ENCODE data around the gene STARD3. TPM values are rescaled to one million over a fixed set of nuclear protein-coding genes. Genes with fewer than 3 reads are reported as not detected.

The STARD3 gene
- total and polyA plus RNA-seq, 2 of the 13 experiments (the other 11 are each of a cell fraction or from before 2014, with no cell fraction given), result 34.6 to 100 TPM

- peak; percentile 26; the same call in 1 of the 2 replicates for TF ChIP-seq ZNF503 (CRISPR knock-in tag; IDR thresholded peaks at IDR 0.05)
- TF ChIP-seq CHD4 (IDR thresholded peaks at IDR 0.05; ENCODE audit: borderline replicate concordance, low read length), result peak; percentile 98; the same call in 1 of the 2 replicates
- 0 out of 2 replicates have a peak, but pooled peaks have one; percentile 33 for TF ChIP-seq SMAD1 (CRISPR knock-in tag; IDR thresholded peaks at IDR 0.05; ENCODE audit: borderline replicate concordance, low read depth)
- TF ChIP-seq UBTF (CRISPR knock-in tag; IDR thresholded peaks at IDR 0.05), result peak; percentile 77
- peak; percentile 93 for TF ChIP-seq THAP11 (CRISPR knock-in tag; IDR thresholded peaks at IDR 0.05)
- TF ChIP-seq ATM (IDR thresholded peaks at IDR 0.05; ENCODE audit: borderline replicate concordance), result no peak
- TF ChIP-seq GATAD2A (CRISPR knock-in tag; IDR thresholded peaks at IDR 0.05), result no peak; the same call in 1 of the 2 replicates
- no peak; the same call in 1 of the 2 replicates for TF ChIP-seq ZBTB7B (CRISPR knock-in tag; IDR thresholded peaks at IDR 0.05)
- TF ChIP-seq PHF8 (CRISPR knock-in tag; IDR thresholded peaks at IDR 0.05), result peak; percentile 71
- no peak for TF ChIP-seq ZNF564 (CRISPR knock-in tag; IDR thresholded peaks at IDR 0.05)
- no peak for TF ChIP-seq SNAPC5 (CRISPR knock-in tag; IDR thresholded peaks at IDR 0.05; ENCODE audit: borderline replicate concordance)
- TF ChIP-seq ZNF703 (CRISPR knock-in tag; IDR thresholded peaks at IDR 0.05; ENCODE audit: borderline replicate concordance), result no peak; the same call in 1 of the 2 replicates
- peak; percentile 9; the same call in 1 of the 2 replicates for TF ChIP-seq MIER2 (CRISPR knock-in tag; IDR thresholded peaks at IDR 0.05)
- TF ChIP-seq ZFP1 (CRISPR knock-in tag; IDR thresholded peaks at IDR 0.05), result no peak; the same call in 1 of the 2 replicates
- no peak for TF ChIP-seq ZFP62 (CRISPR knock-in tag; IDR thresholded peaks at IDR 0.05)
- peak; percentile 58 for TF ChIP-seq MYC (CRISPR knock-in tag; IDR thresholded peaks at IDR 0.05; ENCODE audit: borderline replicate concordance)
- no peak for TF ChIP-seq ZFP37 (CRISPR knock-in tag; IDR thresholded peaks at IDR 0.05; ENCODE audit: borderline replicate concordance)
- peak; percentile 78 for TF ChIP-seq MAX (IDR thresholded peaks at IDR 0.05)
- TF ChIP-seq ZNF264 (CRISPR knock-in tag; IDR thresholded peaks at IDR 0.05), result peak; percentile 61; the same call in 1 of the 2 replicates
- no peak for TF ChIP-seq HMGXB3 (CRISPR knock-in tag; IDR thresholded peaks at IDR 0.05; ENCODE audit: borderline replicate concordance)
- peak; percentile 74 for TF ChIP-seq SP5 (CRISPR knock-in tag; IDR thresholded peaks at IDR 0.05; ENCODE audit: borderline replicate concordance, low read depth)
Observed at GRCh38 chr17:39687546-39688474, 50.9 kb downstream of the STARD3 start, which contains the start of gene PGAP3 (continued).

Measured in HepG2 (cell line).